Posterior cingulate gyrus (tissue), 11 donors: ENCODE measurements around the gene TFPI.

ENCODE experiments used
- DNase-seq, 10 donors: peaks; one replicate each; pipeline versions ENCODE4 v3.0.0 to v3.0.0-alpha.2; 2020 to 2021; ENCODE audit warnings: mixed read lengths in 3 of 10
- intact Hi-C: fragments of 100-400 bp; cut with DNase I; formaldehyde crosslinking; loops from one replicate; pipeline ENCODE4 v1.15.1; 2023

The TFPI gene

DNA sequence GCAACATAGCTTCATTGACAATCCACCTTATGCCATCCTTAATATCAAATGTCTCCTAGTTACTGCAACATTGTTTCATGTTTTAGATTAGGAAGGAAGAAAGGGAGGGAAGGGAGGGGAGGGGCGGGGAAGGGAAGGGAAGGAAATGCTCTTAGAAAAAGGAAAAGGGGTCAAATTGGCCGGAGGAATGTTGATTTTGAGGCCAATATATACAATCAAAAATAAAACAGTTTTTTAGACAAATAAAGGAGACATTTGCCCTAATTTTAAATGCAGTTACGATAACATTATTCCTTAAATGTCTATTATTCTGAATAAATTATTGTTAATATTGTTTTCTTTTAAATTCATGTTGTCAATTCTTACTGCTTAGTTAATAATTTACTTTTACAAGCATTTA, 72.7 kb downstream of the TFPI start:
- intact Hi-C loops, result no loop called here
- DNase-seq, result no peak

DNA sequence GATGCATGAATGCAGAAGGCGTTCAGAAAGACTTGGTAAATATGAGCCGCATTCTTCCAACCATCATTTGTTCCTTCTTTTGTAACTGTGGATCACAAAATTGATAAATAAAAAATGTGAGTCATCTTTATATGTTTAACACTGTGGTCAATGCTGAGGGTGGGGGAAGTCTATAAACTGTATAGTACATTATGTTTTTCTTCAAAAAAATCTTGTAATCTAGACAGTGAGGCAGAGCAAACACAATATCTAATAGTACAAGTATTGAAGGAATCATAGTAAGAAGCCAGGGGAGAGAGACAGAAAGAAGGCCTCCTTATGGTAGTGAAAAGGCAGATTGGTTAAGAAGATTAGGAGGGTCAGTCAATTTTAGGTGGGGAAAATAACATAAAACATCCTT, 75.5 kb downstream of the TFPI start:
- intact Hi-C loops, result no loop called here
- DNase-seq, result no peak

DNA sequence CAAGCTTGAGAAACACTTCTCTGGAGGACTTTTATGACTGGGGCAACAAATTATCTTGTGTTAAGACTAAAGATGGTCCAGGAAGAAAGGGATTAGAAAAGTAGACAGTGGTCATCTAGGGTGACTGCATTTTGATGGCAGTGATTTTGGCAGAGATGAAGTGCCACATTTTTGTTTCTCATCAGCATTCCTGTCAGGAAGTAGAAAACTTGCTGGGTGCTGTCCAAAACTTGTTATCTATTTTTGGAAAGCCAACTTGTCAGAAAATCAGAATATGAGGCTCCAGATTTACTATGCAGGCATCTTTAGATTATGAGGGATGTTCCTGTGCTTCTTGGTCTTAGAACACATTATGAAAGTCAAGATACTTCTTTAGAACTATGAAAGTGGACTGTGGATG, 77.2 kb downstream of the TFPI start:
- intact Hi-C loops, result no loop called here

DNA sequence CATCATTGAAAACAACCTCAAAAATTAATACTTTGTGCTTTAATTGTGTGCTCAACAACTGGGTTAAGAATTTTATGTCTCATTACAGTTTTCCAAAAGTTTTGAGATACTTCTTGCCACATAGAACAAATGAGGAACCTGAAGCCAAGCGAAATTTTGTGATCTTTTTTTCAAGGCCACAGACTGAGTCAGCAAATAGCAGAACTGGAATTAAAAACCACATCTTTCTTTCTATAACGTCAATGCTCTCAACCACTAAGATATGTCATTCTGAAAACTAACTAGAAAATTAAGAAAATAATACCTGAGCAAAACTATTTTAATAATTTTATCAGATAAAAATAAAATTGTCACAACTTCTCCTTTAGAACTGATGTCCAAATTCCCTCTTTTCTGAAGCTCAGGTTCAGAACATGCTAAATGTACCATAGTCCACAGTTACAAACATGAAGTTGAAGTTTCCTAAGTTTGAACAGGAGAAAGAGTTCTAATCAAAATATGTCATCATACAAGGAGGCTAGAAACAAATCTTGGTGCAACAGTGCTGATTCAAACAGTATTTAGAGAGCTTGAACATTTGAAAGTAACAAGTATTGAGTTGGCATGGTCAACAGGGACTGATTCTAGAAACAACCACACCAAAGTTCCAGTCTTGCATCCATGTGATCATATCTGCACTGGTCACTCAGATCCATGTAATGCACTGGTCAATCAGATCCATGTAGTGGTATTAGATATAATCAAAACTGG, 78.6 kb downstream of the TFPI start:
- intact Hi-C loops, result no loop called here
- DNase-seq, result no peak

More for the DNA sequence above, 77.2 kb downstream of the TFPI start:
- DNase-seq, result no peak

DNA sequence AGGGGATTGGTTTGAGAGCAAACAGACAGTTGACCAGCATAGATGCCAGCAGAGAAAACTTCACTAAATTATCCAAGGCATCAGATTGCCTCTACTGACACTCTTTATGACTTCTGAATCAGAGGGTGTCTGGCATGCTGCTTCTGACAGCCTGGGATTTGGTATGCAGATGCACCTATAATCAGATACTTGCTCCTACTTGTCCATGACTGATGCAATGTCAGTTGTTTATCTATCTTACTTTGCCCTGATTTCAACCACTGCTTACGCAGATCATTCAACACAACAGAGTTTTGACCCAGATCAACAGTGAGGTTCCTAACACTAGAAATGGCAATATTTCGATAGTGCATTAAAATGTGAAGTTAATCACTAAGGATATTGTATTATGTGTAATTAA, 83.5 kb downstream of the TFPI start:
- no peak for DNase-seq
- intact Hi-C loops, result no loop called here

DNA sequence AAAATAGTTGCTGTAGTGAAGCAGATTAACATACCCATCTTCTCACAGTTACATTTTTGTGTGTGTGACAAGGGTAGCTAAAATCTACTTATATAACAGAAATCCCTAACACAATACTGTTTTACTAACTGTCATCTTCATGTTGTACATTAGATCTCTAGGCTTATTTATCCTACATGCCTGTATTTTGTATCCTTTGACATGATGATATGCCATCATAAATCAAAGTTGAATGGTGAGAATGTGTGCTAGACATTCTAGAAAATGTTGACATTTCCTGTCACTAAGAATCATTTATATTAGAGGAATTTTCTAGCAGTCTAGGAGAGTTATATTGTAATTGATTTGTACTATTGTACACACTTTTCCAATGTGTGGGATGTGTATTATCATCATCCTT, 84.7 kb downstream of the TFPI start:
- no peak for DNase-seq
- intact Hi-C loops, result no loop called here

DNA sequence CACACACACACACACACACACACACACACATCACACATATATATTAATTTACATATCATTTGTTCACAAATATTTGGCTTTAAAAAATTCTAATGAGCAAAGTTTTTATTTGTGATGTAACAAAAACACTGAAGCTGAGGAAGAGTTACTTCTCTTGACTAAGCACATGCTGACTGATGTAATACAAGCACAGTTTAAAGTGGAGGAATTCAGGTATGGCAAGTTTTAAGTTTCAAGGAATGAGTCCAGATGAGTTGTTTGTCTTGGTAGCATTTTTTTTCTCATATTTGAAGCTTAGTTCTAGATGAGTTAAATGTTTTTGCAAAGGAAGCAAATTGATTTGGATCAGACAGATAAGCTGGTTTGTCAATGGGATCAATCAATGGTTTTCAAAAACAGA, 86.0 kb downstream of the TFPI start:
- DNase-seq, result no peak
- intact Hi-C loops, result no loop called here

DNA sequence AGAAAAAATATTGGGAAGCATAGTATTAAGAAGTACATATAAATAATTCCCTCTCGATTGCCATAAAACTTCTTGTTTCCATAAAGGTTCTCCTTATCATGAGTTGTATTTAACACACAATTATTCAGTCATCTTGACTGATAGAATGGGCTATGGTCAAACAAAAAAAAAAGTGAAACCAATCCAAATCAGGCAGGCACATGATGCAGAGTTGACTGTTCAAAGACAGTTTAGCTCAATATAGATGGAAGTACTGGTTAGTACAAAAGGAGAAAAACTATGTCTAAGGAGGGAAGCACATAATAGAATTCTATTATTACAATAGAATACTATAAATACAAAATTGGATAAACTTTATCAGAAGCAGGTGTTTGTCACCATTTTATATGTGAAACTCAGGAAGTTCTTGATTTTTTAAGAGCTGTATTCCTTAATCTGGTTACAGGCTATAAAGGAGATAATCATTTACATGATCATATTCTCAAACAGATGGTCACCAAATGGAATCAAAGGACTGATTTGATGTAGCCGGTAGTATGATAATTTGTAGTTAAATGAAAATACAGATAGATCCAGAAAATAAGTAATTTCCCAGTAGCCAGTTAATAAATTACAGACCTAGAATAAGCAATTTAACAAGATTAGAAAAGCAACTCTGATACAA, 88.0 kb downstream of the TFPI start:
- intact Hi-C loops, result no loop called here
- DNase-seq, result no peak

DNA sequence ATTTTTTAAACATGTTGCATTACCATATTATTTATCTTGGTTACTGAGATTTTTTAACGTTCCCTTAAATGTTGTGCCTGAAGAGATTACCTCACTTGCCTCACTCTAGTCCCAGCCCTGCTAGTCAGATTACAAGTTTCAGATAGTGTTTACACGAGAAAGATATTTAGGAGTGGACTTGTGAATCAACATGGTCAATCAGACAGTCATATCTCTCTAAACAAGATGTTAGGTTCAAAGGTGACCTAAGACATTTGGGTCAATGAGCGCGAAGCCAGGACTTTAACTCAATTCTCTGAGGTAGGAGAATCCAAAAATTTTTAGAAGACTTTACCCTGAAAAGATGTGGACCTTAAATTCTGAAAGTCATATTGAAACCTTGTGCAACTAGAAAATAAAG, 91.4 kb downstream of the TFPI start:
- intact Hi-C loops, result no loop called here
- no peak for DNase-seq

DNA sequence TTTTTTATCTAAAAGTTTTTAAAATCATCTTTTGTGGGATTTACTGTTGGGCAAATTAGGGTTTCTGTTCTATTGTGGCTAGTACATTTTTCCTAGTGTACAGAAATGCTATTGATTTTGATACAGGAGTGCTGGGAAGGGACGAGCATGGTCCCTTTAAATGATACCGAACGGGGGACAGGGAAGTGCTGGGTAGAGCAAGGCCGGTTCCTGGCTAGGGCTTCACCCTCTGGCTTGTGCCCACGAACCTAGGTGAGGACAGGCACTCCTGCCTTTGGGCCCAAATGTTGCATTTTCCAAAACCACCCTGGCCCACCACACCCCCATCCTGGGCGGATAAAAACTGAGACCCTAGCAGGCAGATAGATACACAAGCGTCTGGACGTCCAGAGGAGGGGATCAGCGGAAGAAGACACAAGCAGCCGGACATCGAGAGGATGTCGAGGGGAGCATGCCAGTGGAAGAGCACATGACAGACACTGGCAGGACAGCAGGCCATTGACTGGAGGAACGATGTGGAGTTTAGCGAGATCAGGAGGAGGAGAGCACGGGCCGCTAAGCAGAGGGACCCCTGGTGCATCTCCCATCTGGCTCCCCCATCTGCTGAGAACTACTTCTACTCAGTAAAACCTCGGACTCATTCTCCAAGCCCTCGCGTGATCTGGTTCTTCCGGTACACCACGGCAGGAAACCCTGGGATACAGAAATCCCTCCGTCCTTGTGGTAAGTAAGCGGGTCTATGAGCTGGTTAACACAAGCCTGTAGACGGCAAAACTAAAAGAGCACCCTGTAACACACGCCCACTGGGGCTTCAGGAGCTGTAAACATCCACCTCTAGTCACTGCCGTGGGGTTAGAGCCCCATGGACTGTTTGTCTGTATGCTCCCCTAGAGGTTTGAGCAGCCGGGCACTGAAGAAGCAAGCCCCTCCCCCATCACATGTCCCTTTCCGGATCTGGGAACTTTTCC, 92.7 kb downstream of the TFPI start:
- intact Hi-C loops, result no loop called here
- no peak for DNase-seq

DNA sequence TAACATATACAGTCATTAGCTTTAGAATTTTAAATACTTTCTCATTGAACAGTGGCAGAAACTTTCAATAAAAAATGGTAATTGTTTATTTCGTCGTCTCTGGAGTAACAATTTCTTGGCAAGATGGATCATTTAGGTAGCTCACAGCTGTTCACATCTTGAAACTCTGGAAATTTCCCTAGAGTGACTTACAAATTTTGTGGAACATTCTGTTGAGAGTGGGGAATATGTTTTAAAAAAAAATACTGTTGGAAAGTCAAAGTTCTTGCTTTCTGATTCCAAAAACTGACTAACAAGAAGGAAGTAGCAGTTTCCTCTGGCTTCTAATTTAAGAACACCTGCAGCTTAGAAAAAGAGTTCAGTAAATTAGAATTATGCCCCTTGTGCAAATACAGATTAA, 95.0 kb downstream of the TFPI start:
- DNase-seq, result no peak
- intact Hi-C loops, result no loop called here

DNA sequence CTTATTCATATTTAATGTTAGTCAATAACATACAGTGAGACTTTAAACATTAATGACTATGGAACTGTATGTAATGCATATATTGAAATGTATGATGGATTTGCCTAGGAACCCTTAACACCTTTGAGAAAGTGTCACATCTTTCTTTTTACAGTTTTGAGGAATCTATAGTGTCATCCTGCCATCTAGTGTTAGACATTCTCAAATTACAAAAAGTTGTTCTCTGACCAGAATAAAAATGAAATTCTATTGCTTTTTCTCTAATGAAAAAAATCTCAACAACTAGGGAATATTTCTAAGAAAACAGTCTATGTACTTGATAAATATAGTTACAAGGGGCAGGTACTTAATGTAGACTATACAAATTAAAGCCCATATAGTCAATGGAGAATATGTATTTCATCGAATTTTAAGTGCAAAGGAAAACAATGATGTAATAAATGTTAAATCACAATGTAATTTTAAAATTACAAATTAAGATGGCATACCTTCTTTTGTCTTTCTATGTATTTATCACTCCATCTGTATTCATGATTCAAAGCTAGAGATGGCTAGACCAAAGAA, 101.1 kb downstream of the TFPI start:
- intact Hi-C loops, result loop anchor here (1.0 to 5.0 kb wide), 2 partner anchors 551 to 590 kb away; no protein-coding TSS in a partner anchor
- no peak for DNase-seq

DNA sequence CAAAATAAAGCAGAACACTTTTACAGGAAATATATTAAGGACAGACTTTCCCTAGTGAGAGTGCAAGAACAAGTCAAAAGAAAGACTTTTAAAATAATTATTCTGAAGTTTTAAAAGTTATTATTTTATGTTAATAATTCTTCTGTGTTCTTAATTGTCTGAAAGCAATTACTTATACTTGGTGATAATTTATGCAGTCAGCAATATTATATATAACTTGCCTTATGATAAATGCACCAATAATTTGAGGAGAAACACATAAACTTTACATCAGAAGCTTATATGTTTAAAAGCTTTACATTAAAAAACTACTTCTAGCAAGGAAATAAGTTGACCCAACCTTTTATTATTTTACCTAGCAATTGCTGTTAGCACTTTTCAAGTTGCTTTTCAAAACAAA, 102.7 kb downstream of the TFPI start:
- intact Hi-C loops, result loop anchor here (5.0 kb wide), 1 partner anchor 549 kb away; no protein-coding TSS in a partner anchor
- no peak for DNase-seq

DNA sequence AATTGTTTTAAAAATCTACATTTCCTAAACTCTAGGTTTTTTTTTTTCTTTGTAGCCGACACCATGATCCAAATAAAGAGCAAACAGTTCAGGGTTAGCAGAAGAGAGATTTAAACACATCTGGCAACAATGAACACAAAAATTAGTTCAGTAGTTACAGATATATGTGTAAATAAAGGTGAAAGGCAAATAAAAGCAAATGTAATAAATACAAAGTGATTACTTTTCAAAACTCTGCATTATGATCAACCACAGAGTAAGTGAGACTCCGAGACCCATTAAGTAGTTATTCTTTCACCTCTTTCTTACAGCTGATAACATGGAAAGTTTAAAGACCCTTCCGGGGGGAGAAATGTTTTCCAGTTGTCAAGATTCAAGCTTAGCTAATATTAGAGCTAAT, 106.9 kb downstream of the TFPI start:
- intact Hi-C loops, result loop anchor here (5.0 kb wide), 1 partner anchor 145 kb away; no protein-coding TSS in a partner anchor
- DNase-seq, result no peak

DNA sequence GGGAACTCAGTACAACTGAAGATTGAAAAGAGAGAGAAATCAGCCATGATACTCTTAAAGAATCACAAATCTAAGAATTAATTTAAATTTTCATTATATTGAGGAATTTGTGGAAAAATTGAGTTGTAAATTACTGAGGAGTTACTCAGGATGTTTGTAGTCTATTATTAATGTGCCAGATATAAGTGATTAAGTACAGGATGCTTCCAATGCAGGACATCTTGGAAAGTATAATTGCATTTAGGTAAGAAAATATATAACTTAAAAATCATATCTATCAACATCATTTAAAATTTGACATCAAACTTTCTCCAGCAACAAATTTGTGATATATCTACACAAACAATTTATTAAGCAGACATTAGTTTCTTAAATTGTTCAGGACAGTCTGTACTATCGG, 107.5 kb downstream of the TFPI start:
- DNase-seq, result no peak
- intact Hi-C loops, result loop anchor here (5.0 kb wide), 1 partner anchor 144 kb away; no protein-coding TSS in a partner anchor

DNA sequence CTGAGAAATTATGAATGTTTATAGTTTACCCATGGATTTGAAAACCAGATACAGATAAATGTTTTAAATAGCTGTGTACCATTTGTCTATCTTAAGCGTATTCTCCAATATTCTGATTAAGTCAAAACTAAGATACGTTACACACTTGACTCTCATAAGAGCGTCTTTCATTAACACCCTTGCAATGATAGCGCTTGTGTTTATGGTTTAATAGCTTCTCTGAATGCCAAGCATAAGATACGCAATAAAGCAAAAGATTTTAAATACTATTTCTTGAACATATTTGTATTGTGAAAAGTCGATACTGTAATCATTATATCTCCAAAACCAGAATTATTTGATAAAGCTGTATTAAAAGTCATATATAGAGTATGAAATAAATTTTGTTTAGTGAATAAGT, 109.2 kb downstream of the TFPI start:
- intact Hi-C loops, result loop anchor here (5.0 kb wide), 1 partner anchor 143 kb away; no protein-coding TSS in a partner anchor
- DNase-seq, result no peak

DNA sequence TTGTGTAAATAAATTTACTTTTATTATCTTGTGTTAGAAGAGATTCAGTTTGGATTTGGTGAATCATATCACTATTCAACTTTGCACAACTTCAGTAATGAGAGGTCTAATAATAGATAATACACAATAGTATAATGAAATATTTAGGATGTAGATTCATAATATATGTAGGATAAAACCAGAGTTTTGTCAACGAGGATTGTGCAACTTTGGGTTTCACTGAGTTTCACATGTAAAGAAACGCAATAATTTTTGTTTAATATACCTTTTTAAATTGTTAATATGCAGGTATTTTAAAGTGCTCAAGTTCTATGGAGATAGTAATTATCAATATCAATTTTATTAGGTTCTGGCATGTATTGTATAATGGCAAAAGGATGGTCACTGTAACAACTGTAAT, 111.5 kb downstream of the TFPI start:
- DNase-seq, result no peak
- intact Hi-C loops, result no loop called here

DNA sequence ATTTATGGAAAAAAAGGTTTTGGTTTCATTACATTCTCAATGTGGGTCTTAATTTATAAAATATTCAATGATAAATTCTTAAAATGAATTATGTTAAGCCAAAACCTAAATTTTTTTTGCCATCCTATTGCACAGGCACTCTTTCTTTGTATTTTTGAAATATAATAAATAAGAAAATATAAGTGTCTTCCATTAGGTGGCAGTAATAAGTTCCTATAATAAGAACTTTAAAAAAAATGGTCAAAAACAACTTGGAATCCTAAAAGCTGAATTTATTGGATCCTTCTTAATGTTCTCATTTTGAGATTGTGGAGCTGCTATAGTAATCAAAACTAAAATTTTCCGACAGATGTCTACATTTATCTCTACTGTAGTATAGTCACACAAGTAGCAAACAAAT, 111.9 kb downstream of the TFPI start:
- no peak for DNase-seq
- intact Hi-C loops, result no loop called here

DNA sequence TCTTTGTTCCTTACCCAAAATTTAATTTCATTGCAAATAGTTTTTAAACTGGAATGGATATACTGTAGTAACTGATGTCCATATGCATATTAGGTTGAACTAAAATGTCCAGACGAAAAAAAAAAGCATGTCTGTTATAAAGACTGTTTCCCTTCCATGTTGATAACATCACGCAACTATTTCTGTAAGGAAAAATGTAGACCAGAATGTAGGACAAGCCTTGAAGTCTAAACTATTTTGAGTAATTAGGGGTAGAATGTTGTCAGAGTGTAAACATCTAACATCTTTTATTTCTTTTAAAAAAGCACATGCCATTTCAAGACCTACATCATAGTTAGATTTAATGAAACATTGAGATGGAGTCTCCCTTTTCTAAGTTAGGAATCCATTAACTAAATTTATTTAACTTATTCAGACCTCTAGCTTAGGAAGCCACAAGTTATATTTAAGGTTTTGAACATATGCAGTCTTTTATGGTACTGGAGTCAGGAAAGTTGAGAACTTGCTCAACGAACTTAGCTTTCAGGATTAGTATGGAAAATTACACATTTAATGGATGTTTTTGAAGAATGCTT, 114.0 kb downstream of the TFPI start:
- intact Hi-C loops, result no loop called here
- DNase-seq, result no peak

DNA sequence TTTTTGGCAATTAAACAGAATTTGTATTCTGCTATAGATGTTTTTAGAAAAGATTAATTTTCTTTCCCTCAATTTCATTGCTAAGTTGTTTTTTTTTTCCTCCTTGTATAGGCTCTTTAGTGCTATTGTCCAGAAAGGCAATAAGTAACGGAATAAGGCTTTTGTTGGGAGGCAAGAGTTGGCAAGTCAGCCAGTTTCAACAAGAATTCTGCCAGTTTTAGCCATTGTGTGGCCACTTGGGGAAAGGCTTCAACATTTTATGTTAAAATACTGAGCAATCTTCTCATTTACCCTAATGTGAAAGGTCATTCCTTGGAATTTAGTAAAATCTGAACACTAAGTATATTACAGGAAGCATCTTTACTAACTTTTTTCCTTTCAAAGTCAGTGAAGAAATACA, 115.8 kb downstream of the TFPI start:
- intact Hi-C loops, result no loop called here
- no peak for DNase-seq
